ENCODE results near the gene ZAP70. TPM values are rescaled to one million over a fixed set of nuclear protein-coding genes. Genes with fewer than 3 reads are reported as not detected.

Gene ZAP70
- total RNA-seq, 1 experiment from 2014 or later = not detected

- ChIA-PET CTCF (no interaction called here), POLR2A (ENCODE audit: low non-redundant PET) (no interaction called here)
- no peaks in the 10 kb centered on the region for H3K4me1 ChIP-seq (ENCODE audit: insufficient read depth, low read length, poor library complexity, severe bottlenecking)
- H3K36me3 ChIP-seq (ENCODE audit: insufficient read depth, low read length, poor library complexity, severe bottlenecking) = no peaks in the 10 kb centered on the region
- no peak overlapping the region for H3K4me3 ChIP-seq (ENCODE audit: low read depth, low read length, poor library complexity, severe bottlenecking)
- intact Hi-C loops (cut with micrococcal nuclease; ENCODE audit: unreplicated experiment) = no loop called here
- DNase-seq (ENCODE audit: low spot score) = no peak
- no peaks in the 10 kb centered on the region for H3K27me3 ChIP-seq (replicated peaks; ENCODE audit: insufficient read depth, low read depth, low read length, poor library complexity)
- H3K27ac ChIP-seq (ENCODE audit: low read depth, low read length, poor library complexity, severe bottlenecking) = no peak overlapping the region
- BruUV-seq (replicated peaks) = no TSS peak
- TF ChIP-seq CTCF (conservative IDR thresholded peaks at IDR 0.05; ENCODE audit: low read depth, low read length) = no peak
- no peak for TF ChIP-seq EZH2 (IDR thresholded peaks at IDR 0.05; ENCODE audit: borderline replicate concordance, low read depth, low read length, poor library complexity, severe bottlenecking)
- no peaks in the 10 kb centered on the region for H3K9me3 ChIP-seq (ENCODE audit: low read depth, low read length, poor library complexity, severe bottlenecking)
These were observed 16.9 kb downstream of the ZAP70 start for GRCh38 chr2:97730245-97730644.

DNA sequence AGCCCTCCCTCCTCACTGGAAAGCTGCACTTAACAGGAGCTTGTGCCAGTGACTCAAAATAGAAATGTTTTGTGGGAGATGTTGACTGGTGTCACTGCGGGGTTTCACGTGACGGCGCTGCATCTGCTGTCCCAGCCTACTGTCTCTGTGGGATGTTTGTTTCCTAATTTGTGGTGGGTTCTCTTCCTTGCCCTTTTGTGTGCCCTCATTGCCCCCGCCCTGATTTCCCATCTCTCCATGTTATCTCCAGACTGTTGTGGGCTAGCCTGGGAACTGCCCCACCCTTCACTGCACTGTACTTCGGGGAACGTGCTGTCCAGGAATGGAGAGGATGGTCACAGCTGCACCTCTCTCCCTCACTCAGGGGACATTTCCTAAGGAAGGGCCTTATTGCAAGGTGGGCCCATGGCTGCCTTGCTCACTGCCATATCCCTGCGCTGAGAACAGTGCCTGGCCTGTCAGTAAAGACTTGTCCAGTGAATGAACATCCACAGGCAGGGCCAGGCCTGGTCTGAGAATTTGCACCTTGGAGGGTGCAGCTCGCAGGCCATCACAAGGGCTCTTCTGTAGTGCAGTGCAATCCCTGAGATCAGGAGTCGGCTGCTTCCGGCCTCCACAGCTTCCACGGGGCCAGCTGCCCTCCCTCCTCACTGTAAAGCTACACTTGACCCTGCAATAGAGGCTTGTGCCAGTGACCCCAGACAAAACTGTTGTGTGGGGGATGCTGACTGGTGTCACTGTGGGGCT, 18.1 kb downstream of the ZAP70 start:
- TF ChIP-seq CTCF (conservative IDR thresholded peaks at IDR 0.05; ENCODE audit: low read depth, low read length) (no peak), EZH2 (IDR thresholded peaks at IDR 0.05; ENCODE audit: borderline replicate concordance, low read depth, low read length, poor library complexity, severe bottlenecking) (no peak)
- Histone ChIP-seq H3K36me3 (ENCODE audit: insufficient read depth, low read length, poor library complexity, severe bottlenecking) (no peaks in the 10 kb centered on the region), H3K27me3 (replicated peaks; ENCODE audit: insufficient read depth, low read depth, low read length, poor library complexity) (no peaks in the 10 kb centered on the region), H3K27ac (ENCODE audit: low read depth, low read length, poor library complexity, severe bottlenecking) (no peak overlapping the region), H3K4me1 (ENCODE audit: insufficient read depth, low read length, poor library complexity, severe bottlenecking) (no peaks in the 10 kb centered on the region), H3K4me3 (ENCODE audit: low read depth, low read length, poor library complexity, severe bottlenecking) (no peak overlapping the region), H3K9me3 (ENCODE audit: low read depth, low read length, poor library complexity, severe bottlenecking) (no peaks in the 10 kb centered on the region)
- ChIA-PET CTCF (no interaction called here), POLR2A (ENCODE audit: low non-redundant PET) (no interaction called here)
- no TSS peak for BruUV-seq (replicated peaks)
- no peak for DNase-seq (ENCODE audit: low spot score)
- intact Hi-C loops (cut with micrococcal nuclease; ENCODE audit: unreplicated experiment) = no loop called here

GRCh38 chr2:97732436-97733340, 19.3 kb downstream of the ZAP70 start:
- Histone ChIP-seq H3K36me3 (ENCODE audit: insufficient read depth, low read length, poor library complexity, severe bottlenecking) (no peaks in the 10 kb centered on the region), H3K27me3 (replicated peaks; ENCODE audit: insufficient read depth, low read depth, low read length, poor library complexity) (no peaks in the 10 kb centered on the region), H3K4me1 (ENCODE audit: insufficient read depth, low read length, poor library complexity, severe bottlenecking) (no peaks in the 10 kb centered on the region), H3K27ac (ENCODE audit: low read depth, low read length, poor library complexity, severe bottlenecking) (no peak overlapping the region), H3K9me3 (ENCODE audit: low read depth, low read length, poor library complexity, severe bottlenecking) (no peaks in the 10 kb centered on the region), H3K4me3 (ENCODE audit: low read depth, low read length, poor library complexity, severe bottlenecking) (no peak overlapping the region)
- TF ChIP-seq CTCF (conservative IDR thresholded peaks at IDR 0.05; ENCODE audit: low read depth, low read length) (no peak), EZH2 (IDR thresholded peaks at IDR 0.05; ENCODE audit: borderline replicate concordance, low read depth, low read length, poor library complexity, severe bottlenecking) (no peak)
- BruUV-seq (replicated peaks) = no TSS peak
- POLR2A ChIA-PET (ENCODE audit: low non-redundant PET) = no interaction called here
- intact Hi-C loops (cut with micrococcal nuclease; ENCODE audit: unreplicated experiment) = no loop called here
- CTCF ChIA-PET = no interaction called here
- DNase-seq (ENCODE audit: low spot score) = no peak

All from A673 (cell line).